WTC11 (cell line): ENCODE measurements around the gene ZNF672.

ENCODE experiments used
- FOXK1 ChIP-seq: sonication (generic); formaldehyde crosslinking; IDR thresholded peaks from 2 replicates; pipeline ENCODE4 v1.8.0; 2022; ENCODE audit warnings: mild to moderate bottlenecking, moderate library complexity, missing genetic modification reagents
- IRF2 ChIP-seq: sonication (generic); formaldehyde crosslinking; IDR thresholded peaks from 2 replicates; pipeline ENCODE4 v1.8.0; 2022; ENCODE audit warnings: low read depth, missing genetic modification reagents, borderline replicate concordance
- JUN ChIP-seq: sonication (generic); formaldehyde crosslinking; IDR thresholded peaks from 2 replicates; pipeline ENCODE4 v1.8.0; 2023; ENCODE audit warnings: mild to moderate bottlenecking, missing genetic modification reagents
- NR2C2 ChIP-seq: sonication (generic); formaldehyde crosslinking; IDR thresholded peaks from 2 replicates; pipeline ENCODE4 v1.8.0; 2022; ENCODE audit warnings: mild to moderate bottlenecking, missing genetic modification reagents
- RORB ChIP-seq: fragments of 250-450 bp; sonication (Bioruptor Pico); IDR thresholded peaks from 2 replicates; pipeline ENCODE4 v1.9.0; 2021; ENCODE audit warnings: mild to moderate bottlenecking
- SOX15 ChIP-seq: fragments of 250-450 bp; sonication (Bioruptor Pico); IDR thresholded peaks from 2 replicates; pipeline ENCODE4 v1.9.0; 2021; ENCODE audit warnings: mild to moderate bottlenecking
- TCF7 ChIP-seq: sonication (generic); formaldehyde crosslinking; IDR thresholded peaks from 2 replicates; pipeline ENCODE4 v1.8.0; 2022; ENCODE audit warnings: mild to moderate bottlenecking, low read depth, missing genetic modification reagents, moderate library complexity
- TEAD1 ChIP-seq: sonication (generic); formaldehyde crosslinking; IDR thresholded peaks from 2 replicates; pipeline ENCODE4 v1.8.0; 2022; ENCODE audit warnings: mild to moderate bottlenecking, missing genetic modification reagents
- USF1 ChIP-seq: sonication (generic); formaldehyde crosslinking; IDR thresholded peaks from 2 replicates; pipeline ENCODE4 v1.8.0; 2022; ENCODE audit warnings: mild to moderate bottlenecking, missing genetic modification reagents
- ZNF512 ChIP-seq: sonication (generic); formaldehyde crosslinking; IDR thresholded peaks from 2 replicates; pipeline ENCODE4 v1.8.1; 2022; ENCODE audit warnings: missing genetic modification reagents, borderline replicate concordance
- TF ChIP-seq, protein P1 (sequence below): fragments of 200-600 bp; IDR thresholded peaks from 2 replicates; pipeline ENCODE4 v1.8.0; 2022; ENCODE audit warnings: antibody characterized with exemption
- TF ChIP-seq, protein P2 (sequence below): fragments of 250-450 bp; sonication (Bioruptor Pico); IDR thresholded peaks from 2 replicates; pipeline ENCODE4 v1.9.0; 2021; ENCODE audit warnings: mild to moderate bottlenecking
- TF ChIP-seq, protein P3 (sequence below): sonication (generic); formaldehyde crosslinking; IDR thresholded peaks from 2 replicates; pipeline ENCODE4 v1.8.1; 2023; ENCODE audit warnings: mild to moderate bottlenecking, missing genetic modification reagents, borderline replicate concordance

DNA sequence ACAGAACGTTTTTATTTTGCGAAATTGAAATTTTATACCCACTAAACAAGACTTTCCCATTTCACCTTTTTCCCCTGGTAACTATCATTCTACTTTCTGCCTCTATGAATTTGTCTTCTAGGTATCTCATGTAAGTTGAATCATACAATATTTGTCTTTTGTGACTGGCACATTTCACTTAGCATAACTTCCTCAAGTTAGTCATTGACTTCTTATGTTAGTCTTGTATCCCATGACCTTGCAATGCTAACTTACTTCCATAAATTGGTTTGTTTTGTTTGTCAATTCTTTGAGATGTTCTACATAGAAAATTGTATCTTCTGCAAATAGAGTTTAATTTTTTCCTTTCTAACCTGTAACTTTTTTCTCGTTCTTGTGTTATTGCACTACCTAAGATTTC is 39.2 kb upstream of the ZNF672 start:
- TF ChIP-seq TEAD1 (CRISPR knock-in tag), result no peak
- no peak for TF ChIP-seq ZNF512
- TF ChIP-seq, protein P1, sequence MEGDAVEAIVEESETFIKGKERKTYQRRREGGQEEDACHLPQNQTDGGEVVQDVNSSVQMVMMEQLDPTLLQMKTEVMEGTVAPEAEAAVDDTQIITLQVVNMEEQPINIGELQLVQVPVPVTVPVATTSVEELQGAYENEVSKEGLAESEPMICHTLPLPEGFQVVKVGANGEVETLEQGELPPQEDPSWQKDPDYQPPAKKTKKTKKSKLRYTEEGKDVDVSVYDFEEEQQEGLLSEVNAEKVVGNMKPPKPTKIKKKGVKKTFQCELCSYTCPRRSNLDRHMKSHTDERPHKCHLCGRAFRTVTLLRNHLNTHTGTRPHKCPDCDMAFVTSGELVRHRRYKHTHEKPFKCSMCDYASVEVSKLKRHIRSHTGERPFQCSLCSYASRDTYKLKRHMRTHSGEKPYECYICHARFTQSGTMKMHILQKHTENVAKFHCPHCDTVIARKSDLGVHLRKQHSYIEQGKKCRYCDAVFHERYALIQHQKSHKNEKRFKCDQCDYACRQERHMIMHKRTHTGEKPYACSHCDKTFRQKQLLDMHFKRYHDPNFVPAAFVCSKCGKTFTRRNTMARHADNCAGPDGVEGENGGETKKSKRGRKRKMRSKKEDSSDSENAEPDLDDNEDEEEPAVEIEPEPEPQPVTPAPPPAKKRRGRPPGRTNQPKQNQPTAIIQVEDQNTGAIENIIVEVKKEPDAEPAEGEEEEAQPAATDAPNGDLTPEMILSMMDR, result no peak
- no peak for TF ChIP-seq JUN (CRISPR knock-in tag)
- no peak for TF ChIP-seq FOXK1
- TF ChIP-seq IRF2 (CRISPR knock-in tag), result no peak
- TF ChIP-seq SOX15 (CRISPR knock-in tag), result no peak
- TF ChIP-seq NR2C2, result no peak
- TF ChIP-seq, protein P2, sequence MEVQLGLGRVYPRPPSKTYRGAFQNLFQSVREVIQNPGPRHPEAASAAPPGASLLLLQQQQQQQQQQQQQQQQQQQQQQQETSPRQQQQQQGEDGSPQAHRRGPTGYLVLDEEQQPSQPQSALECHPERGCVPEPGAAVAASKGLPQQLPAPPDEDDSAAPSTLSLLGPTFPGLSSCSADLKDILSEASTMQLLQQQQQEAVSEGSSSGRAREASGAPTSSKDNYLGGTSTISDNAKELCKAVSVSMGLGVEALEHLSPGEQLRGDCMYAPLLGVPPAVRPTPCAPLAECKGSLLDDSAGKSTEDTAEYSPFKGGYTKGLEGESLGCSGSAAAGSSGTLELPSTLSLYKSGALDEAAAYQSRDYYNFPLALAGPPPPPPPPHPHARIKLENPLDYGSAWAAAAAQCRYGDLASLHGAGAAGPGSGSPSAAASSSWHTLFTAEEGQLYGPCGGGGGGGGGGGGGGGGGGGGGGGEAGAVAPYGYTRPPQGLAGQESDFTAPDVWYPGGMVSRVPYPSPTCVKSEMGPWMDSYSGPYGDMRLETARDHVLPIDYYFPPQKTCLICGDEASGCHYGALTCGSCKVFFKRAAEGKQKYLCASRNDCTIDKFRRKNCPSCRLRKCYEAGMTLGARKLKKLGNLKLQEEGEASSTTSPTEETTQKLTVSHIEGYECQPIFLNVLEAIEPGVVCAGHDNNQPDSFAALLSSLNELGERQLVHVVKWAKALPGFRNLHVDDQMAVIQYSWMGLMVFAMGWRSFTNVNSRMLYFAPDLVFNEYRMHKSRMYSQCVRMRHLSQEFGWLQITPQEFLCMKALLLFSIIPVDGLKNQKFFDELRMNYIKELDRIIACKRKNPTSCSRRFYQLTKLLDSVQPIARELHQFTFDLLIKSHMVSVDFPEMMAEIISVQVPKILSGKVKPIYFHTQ (CRISPR knock-in tag), result no peak
- no peak for TF ChIP-seq RORB (CRISPR knock-in tag)
- TF ChIP-seq, protein P3, sequence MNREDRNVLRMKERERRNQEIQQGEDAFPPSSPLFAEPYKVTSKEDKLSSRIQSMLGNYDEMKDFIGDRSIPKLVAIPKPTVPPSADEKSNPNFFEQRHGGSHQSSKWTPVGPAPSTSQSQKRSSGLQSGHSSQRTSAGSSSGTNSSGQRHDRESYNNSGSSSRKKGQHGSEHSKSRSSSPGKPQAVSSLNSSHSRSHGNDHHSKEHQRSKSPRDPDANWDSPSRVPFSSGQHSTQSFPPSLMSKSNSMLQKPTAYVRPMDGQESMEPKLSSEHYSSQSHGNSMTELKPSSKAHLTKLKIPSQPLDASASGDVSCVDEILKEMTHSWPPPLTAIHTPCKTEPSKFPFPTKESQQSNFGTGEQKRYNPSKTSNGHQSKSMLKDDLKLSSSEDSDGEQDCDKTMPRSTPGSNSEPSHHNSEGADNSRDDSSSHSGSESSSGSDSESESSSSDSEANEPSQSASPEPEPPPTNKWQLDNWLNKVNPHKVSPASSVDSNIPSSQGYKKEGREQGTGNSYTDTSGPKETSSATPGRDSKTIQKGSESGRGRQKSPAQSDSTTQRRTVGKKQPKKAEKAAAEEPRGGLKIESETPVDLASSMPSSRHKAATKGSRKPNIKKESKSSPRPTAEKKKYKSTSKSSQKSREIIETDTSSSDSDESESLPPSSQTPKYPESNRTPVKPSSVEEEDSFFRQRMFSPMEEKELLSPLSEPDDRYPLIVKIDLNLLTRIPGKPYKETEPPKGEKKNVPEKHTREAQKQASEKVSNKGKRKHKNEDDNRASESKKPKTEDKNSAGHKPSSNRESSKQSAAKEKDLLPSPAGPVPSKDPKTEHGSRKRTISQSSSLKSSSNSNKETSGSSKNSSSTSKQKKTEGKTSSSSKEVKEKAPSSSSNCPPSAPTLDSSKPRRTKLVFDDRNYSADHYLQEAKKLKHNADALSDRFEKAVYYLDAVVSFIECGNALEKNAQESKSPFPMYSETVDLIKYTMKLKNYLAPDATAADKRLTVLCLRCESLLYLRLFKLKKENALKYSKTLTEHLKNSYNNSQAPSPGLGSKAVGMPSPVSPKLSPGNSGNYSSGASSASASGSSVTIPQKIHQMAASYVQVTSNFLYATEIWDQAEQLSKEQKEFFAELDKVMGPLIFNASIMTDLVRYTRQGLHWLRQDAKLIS (CRISPR knock-in tag), result no peak
- TF ChIP-seq USF1 (CRISPR knock-in tag), result no peak
- TF ChIP-seq TCF7 (CRISPR knock-in tag), result no peak
